Stomach (tissue), 9 donors: ENCODE results near the gene PCP4L1. TPM values are rescaled to one million over a fixed set of nuclear protein-coding genes. Genes with fewer than 3 reads are reported as not detected.

Experiments
- DNase-seq, 2 donors: peaks; one replicate each; pipeline versions ENCODE4 v3.0.0 to v3.0.0-alpha.2; 2013 to 2019
- H3K27ac ChIP-seq, 5 donors: fragments of 200-600 bp in 4 of 5; sonication (generic) in 4 of 5; one replicate each; pipeline ENCODE4 v1.5.1; 2013 to 2019; ENCODE audit warnings: mild to moderate bottlenecking in 1 of 5, moderate library complexity in 1 of 5
- H3K27me3 ChIP-seq, 3 donors: fragments of 200-600 bp; sonication (generic); one replicate each; pipeline ENCODE4 v1.5.1; 2017 to 2019; ENCODE audit warnings: mixed run types in 1 of 3
- H3K36me3 ChIP-seq, 4 donors: fragments of 200-600 bp; sonication (generic); 1 replicate in 3 of 4; 2 replicates in 1 of 4; pipeline ENCODE4 v1.5.1; 2016 to 2019
- H3K4me1 ChIP-seq, 4 donors: fragments of 200-600 bp; sonication (generic); one replicate each; pipeline ENCODE4 v1.5.1; 2016 to 2019
- H3K4me3 ChIP-seq, 4 donors: fragments of 200-600 bp; sonication (generic) in 3 of 4; one replicate each; pipeline ENCODE4 v1.5.1; 2016 to 2019; ENCODE audit warnings: mild to moderate bottlenecking in 1 of 4
- H3K9me3 ChIP-seq, 4 donors: fragments of 200-600 bp; sonication (generic); one replicate each; pipeline ENCODE4 v1.5.1; 2016 to 2019
- EP300 ChIP-seq: sonication (generic); formaldehyde crosslinking; IDR thresholded peaks from one replicate; pipeline ENCODE4 v1.6.1; 2017; ENCODE audit warnings: antibody characterized with exemption
- POLR2A ChIP-seq, 4 donors: fragments of 450-650 bp; IDR thresholded peaks; one replicate each; pipeline ENCODE4 v1.6.1; 2016; ENCODE audit warnings: antibody characterized with exemption in 4 of 4, control low read depth in 2 of 4, mild to moderate bottlenecking in 1 of 4, moderate library complexity in 1 of 4
- POLR2AphosphoS5 ChIP-seq, 3 donors: sonication (generic); formaldehyde crosslinking; IDR thresholded peaks; one replicate each; pipeline ENCODE4 v1.6.1; 2016; ENCODE audit warnings: antibody characterized with exemption in 3 of 3
- WGBS, 5 donors: extraction: QIAGEN DNeasy Blood & Tissue Kit in 3 of 5; methylation state at CpG; one replicate each; pipeline versions ENCODE4 v1.1.5 to v1.1.7; 2013 to 2018; 5-methylcytosine and 5-hydroxymethylcytosine counted together
- intact Hi-C: fragments of 100-400 bp; cut with DNase I; formaldehyde crosslinking; loops from one replicate; pipeline ENCODE4 v1.15.1; 2023; ENCODE audit warnings: low total_unique reads
- polyA plus RNA-seq, 3 donors: library from polyadenylated mRNA; stranded (reverse); fragments of 200-250 nt; gene quantifications; one replicate each; pipeline ENCODE4 v1.2.3, GENCODE V29; 2013
- total RNA-seq, 5 donors: library from RNA; depleted of rRNA; stranded (reverse); fragments of >200 nt; gene quantifications; one replicate each; pipeline versions ENCODE4 v1.1.0 to v1.2.3, GENCODE V29; 2014 to 2016
- TF ChIP-seq, protein P1 (sequence below), 7 experiments: fragments of 450-650 bp in 4 of 7; fragments of 200-600 bp in 3 of 7; sonication (generic) in 3 of 7; IDR thresholded peaks; one replicate each; pipeline ENCODE4 v1.5.1; 2016 to 2019; ENCODE audit warnings: antibody characterized with exemption in 7 of 7, control low read depth in 2 of 7, mild to moderate bottlenecking in 1 of 7
- donor health status: healthy with polysubstance abuse.
- donor health status: Bipolar disorder and iron deficiency.
- donor health status: healthy.

PCP4L1 gene
- total and polyA plus RNA-seq, 8 donors: 12.6 to 19.4 (median 17.6) TPM; not detected in 5

DNA sequence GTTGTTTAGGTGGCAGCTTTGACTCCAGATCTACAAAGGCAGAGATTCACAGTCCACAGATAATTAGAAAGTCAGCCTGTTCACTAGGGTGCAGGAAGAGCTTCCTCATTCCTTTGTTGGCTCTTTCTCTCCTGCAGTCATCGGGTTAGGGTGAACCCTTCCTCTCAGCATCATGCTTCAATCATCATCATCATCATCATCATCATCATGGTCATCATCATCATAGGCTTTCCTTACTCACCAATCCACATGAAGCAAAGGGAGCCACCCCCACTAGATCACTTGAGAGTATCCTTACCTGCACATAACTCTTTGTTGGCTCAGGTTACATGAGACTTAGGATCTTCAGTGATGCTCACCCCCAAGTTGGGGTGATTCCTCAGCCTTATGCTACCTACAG is 32.2 kb downstream of the PCP4L1 start:
- Histone ChIP-seq H3K27me3 (no peaks in the 10 kb centered on the region), H3K4me3 (no peak overlapping the region), H3K27ac (no peak overlapping the region), H3K36me3 (no peaks in the 10 kb centered on the region), H3K4me1 (no peaks in the 10 kb centered on the region), H3K9me3 (no peaks in the 10 kb centered on the region)
- no peak for DNase-seq
- intact Hi-C loops: no loop called here
- TF ChIP-seq EP300 (no peak), POLR2A (IDR thresholded peaks at IDR 0.05) (no peak), POLR2AphosphoS5 (IDR thresholded peaks at IDR 0.05) (no peak)
- TF ChIP-seq, protein P1, sequence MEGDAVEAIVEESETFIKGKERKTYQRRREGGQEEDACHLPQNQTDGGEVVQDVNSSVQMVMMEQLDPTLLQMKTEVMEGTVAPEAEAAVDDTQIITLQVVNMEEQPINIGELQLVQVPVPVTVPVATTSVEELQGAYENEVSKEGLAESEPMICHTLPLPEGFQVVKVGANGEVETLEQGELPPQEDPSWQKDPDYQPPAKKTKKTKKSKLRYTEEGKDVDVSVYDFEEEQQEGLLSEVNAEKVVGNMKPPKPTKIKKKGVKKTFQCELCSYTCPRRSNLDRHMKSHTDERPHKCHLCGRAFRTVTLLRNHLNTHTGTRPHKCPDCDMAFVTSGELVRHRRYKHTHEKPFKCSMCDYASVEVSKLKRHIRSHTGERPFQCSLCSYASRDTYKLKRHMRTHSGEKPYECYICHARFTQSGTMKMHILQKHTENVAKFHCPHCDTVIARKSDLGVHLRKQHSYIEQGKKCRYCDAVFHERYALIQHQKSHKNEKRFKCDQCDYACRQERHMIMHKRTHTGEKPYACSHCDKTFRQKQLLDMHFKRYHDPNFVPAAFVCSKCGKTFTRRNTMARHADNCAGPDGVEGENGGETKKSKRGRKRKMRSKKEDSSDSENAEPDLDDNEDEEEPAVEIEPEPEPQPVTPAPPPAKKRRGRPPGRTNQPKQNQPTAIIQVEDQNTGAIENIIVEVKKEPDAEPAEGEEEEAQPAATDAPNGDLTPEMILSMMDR (IDR thresholded peaks at IDR 0.05): no peak
- 79 to 94% (median 92%) methylated on average over 1 of the region's 1 CpG for WGBS, 5 donors

DNA sequence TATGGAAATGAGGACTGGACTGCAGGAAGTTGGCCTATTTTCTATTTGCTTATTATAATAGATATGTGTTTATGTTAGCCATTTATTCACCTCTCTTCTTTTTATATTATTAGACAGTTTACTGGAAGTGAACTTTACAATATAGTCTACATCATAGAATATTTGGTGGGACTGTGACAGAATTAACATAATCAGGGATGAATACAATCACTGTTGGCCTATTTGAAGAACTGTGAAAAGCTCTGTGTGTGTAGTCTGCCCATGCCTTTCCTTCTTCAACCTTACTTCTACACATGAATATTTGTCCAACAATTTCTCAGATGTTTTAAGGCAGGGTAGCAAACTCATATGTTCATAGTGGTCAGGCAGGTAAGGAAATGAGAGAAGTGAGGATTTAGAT is 38.9 kb downstream of the PCP4L1 start:
- DNase-seq: no peak
- no peak overlapping the region for H3K4me3 ChIP-seq
- intact Hi-C loops: no loop called here
- TF ChIP-seq, protein P1 (IDR thresholded peaks at IDR 0.05): no peak
- TF ChIP-seq POLR2A (IDR thresholded peaks at IDR 0.05): no peak
- TF ChIP-seq POLR2AphosphoS5 (IDR thresholded peaks at IDR 0.05): no peak
- no peak for TF ChIP-seq EP300
- H3K36me3 ChIP-seq: no peaks in the 10 kb centered on the region
- H3K4me1 ChIP-seq: no peaks in the 10 kb centered on the region
- H3K27ac ChIP-seq: no peak overlapping the region
- no peaks in the 10 kb centered on the region for H3K27me3 ChIP-seq
- H3K9me3 ChIP-seq: no peaks in the 10 kb centered on the region

DNA sequence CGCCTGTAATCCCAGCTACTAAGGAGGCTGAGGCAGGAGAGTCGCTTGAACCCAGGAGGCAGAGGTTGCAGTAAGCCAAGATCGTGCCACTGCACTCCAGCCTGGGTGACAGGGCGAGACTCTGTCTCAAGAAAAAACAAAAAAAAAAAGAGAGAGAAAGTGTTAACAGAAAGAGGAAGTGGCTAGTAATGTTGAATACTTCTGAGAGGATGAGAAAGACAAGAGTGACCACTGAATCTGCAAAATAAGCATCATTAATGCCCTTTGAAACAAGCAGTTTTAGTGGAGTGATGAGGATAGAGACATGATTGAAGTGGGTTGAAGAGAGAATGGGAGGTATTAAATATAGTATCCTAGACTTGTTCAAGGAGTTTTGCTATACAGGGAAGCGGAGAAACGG is 39.6 kb downstream of the PCP4L1 start:
- no peak for DNase-seq
- intact Hi-C loops: no loop called here
- TF ChIP-seq, protein P1 (IDR thresholded peaks at IDR 0.05): no peak
- TF ChIP-seq POLR2AphosphoS5 (IDR thresholded peaks at IDR 0.05): no peak
- 86 to 91% (median 90%) methylated on average over 6 of the region's 6 CpGs for WGBS, 5 donors
- Histone ChIP-seq H3K4me3 (no peak overlapping the region), H3K36me3 (no peaks in the 10 kb centered on the region), H3K27ac (no peak overlapping the region), H3K27me3 (no peaks in the 10 kb centered on the region), H3K4me1 (no peaks in the 10 kb centered on the region), H3K9me3 (no peaks in the 10 kb centered on the region)

DNA sequence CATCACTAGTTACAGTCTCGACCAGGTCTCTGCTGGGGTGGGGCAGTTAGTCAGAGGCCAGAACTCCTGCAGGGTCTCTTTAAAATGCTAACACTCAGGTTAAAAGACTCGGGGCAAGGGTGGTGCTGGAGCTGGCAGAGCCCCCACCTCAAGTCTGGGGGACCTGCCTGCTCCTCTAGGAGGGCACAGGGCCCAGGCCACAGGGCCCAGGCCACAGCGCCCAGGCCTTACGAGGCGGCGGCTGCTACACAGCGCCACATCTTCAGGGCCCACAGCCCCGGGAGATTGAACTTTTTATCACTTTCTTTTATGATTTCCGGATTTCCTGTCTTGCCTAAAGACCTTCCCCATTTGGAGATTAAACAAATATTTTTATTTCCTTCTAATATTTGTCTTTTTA is 40.8 kb downstream of the PCP4L1 start:
- Histone ChIP-seq H3K36me3 (no peaks in the 10 kb centered on the region), H3K27me3 (no peaks in the 10 kb centered on the region), H3K9me3 (no peaks in the 10 kb centered on the region), H3K4me3 (no peak overlapping the region), H3K27ac (no peak overlapping the region), H3K4me1 (peaks cover 0 to 10% (median 2%) of the 10 kb centered on the region in 4 donors)
- WGBS, 5 donors: 71 to 83% (median 74%) methylated on average over 9 of the region's 9 CpGs
- no peak for DNase-seq
- no peak for TF ChIP-seq EP300
- TF ChIP-seq, protein P1 (IDR thresholded peaks at IDR 0.05): no peak
- TF ChIP-seq POLR2A (IDR thresholded peaks at IDR 0.05): no peak
- no peak for TF ChIP-seq POLR2AphosphoS5 (IDR thresholded peaks at IDR 0.05)
- intact Hi-C loops: no loop called here
